Measurements from ENCODE around the gene ATP2B1.

ATP2B1 gene

DNA sequence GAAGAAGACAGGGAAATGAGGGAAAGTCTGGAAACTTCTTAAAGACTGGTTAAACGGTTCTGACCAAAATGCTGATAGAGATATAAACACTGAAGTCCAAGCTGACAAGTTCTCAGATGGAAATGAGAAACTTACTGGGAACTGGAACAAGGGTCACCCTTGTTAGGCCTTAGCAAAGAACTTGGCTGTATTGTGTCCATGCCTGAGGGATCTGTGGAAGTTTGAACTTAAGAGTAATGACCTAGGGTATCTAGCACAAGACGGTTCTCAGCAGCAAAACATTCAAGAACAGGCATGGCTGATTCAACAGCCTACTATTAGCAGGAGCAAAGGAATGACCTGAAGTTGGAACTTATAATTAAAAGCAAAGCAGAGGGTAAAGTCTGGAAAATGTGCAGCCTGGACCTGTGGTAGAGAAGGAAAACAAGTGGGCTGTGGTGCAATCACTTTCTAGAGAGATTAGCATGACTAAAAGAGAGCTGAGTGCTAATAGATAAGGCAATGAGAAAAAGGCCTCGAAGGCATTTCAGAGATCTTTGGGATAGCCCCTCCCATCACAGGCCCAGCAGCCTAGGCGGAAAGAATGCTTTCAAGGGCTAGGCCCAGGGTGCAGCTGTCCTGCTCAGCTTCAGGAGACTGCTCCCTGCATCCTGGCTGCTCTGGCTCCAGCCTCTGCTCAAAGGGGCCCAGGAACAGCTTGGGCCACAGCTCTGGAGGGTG lies 60.3 kb downstream of the ATP2B1 start:
- Histone ChIP-seq H3K27me3 (ENCODE audit: control insufficient read depth, insufficient read depth, low read length) (no peaks in the 10 kb centered on the region), H3K4me1 (ENCODE audit: control insufficient read depth, insufficient read depth, low read length) (no peaks in the 10 kb centered on the region), H3K9ac (ENCODE audit: low read depth, low read length) (no peak overlapping the region), H3K4me3 (ENCODE audit: low read depth, low read length) (no peak overlapping the region), H3K9me3 (ENCODE audit: control insufficient read depth, insufficient read depth, low read length) (no peaks in the 10 kb centered on the region), H3K36me3 (ENCODE audit: control insufficient read depth, insufficient read depth, low read length) (no peaks in the 10 kb centered on the region)

- Histone ChIP-seq H3K9me3 (ENCODE audit: control insufficient read depth, insufficient read depth, low read length) (no peaks in the 10 kb centered on the region), H3K4me1 (ENCODE audit: control insufficient read depth, insufficient read depth, low read length) (no peaks in the 10 kb centered on the region), H3K27me3 (ENCODE audit: control insufficient read depth, insufficient read depth, low read length) (no peaks in the 10 kb centered on the region), H3K4me3 (ENCODE audit: low read depth, low read length) (no peak overlapping the region), H3K9ac (ENCODE audit: low read depth, low read length) (no peak overlapping the region), H3K36me3 (ENCODE audit: control insufficient read depth, insufficient read depth, low read length) (no peaks in the 10 kb centered on the region)
Measured at GRCh38 chr12:89645434-89645833, 63.2 kb downstream of the ATP2B1 start.

- Histone ChIP-seq H3K4me3 (ENCODE audit: low read depth, low read length) (no peak overlapping the region), H3K36me3 (ENCODE audit: control insufficient read depth, insufficient read depth, low read length) (no peaks in the 10 kb centered on the region)
Measured at GRCh38 chr12:89642959-89643358, 65.7 kb downstream of the ATP2B1 start.

DNA sequence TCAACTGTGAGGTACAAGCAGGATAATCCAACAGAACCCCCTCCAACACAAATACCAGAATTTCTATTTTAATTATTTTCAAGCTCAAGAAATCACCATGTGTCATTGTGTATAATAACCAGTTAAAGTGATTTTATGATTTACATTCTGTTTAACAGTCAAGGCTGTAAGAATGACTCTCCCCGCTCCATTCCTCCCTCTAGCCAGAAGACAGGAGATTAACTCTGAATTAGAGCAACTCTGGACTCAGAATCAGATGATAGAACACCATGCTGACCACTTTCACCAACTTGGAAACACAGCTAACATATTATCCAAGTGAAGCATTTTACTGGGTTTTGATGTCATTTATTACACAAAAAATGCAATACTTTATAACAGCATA lies 71.9 kb downstream of the ATP2B1 start:
- Histone ChIP-seq H3K4me3 (ENCODE audit: low read depth, low read length) (no peak overlapping the region), H3K27me3 (ENCODE audit: control insufficient read depth, insufficient read depth, low read length) (no peaks in the 10 kb centered on the region), H3K9ac (ENCODE audit: low read depth, low read length) (no peak overlapping the region), H3K4me1 (ENCODE audit: control insufficient read depth, insufficient read depth, low read length) (no peaks in the 10 kb centered on the region), H3K36me3 (ENCODE audit: control insufficient read depth, insufficient read depth, low read length) (no peaks in the 10 kb centered on the region), H3K9me3 (ENCODE audit: control insufficient read depth, insufficient read depth, low read length) (no peaks in the 10 kb centered on the region)

More at GRCh38 chr12:89642959-89643358, 65.7 kb downstream of the ATP2B1 start:
- Histone ChIP-seq H3K4me1 (ENCODE audit: control insufficient read depth, insufficient read depth, low read length) (no peaks in the 10 kb centered on the region), H3K9me3 (ENCODE audit: control insufficient read depth, insufficient read depth, low read length) (no peaks in the 10 kb centered on the region), H3K27me3 (ENCODE audit: control insufficient read depth, insufficient read depth, low read length) (no peaks in the 10 kb centered on the region), H3K9ac (ENCODE audit: low read depth, low read length) (no peak overlapping the region)

GRCh38 chr12:89636052-89636775 lies 72.4 kb downstream of the ATP2B1 start:
- H3K27me3 ChIP-seq (ENCODE audit: control insufficient read depth, insufficient read depth, low read length) = no peaks in the 10 kb centered on the region
- H3K36me3 ChIP-seq (ENCODE audit: control insufficient read depth, insufficient read depth, low read length) = no peaks in the 10 kb centered on the region
- no peaks in the 10 kb centered on the region for H3K9me3 ChIP-seq (ENCODE audit: control insufficient read depth, insufficient read depth, low read length)
- H3K9ac ChIP-seq (ENCODE audit: low read depth, low read length) = no peak overlapping the region
- H3K4me1 ChIP-seq (ENCODE audit: control insufficient read depth, insufficient read depth, low read length) = no peaks in the 10 kb centered on the region
- no peak overlapping the region for H3K4me3 ChIP-seq (ENCODE audit: low read depth, low read length)

GRCh38 chr12:89634508-89634907 lies 74.1 kb downstream of the ATP2B1 start:
- no peak overlapping the region for H3K4me3 ChIP-seq (ENCODE audit: low read depth, low read length)
- no peaks in the 10 kb centered on the region for H3K9me3 ChIP-seq (ENCODE audit: control insufficient read depth, insufficient read depth, low read length)
- H3K4me1 ChIP-seq (ENCODE audit: control insufficient read depth, insufficient read depth, low read length) = no peaks in the 10 kb centered on the region
- no peak overlapping the region for H3K9ac ChIP-seq (ENCODE audit: low read depth, low read length)
- no peaks in the 10 kb centered on the region for H3K36me3 ChIP-seq (ENCODE audit: control insufficient read depth, insufficient read depth, low read length)
- no peaks in the 10 kb centered on the region for H3K27me3 ChIP-seq (ENCODE audit: control insufficient read depth, insufficient read depth, low read length)

GRCh38 chr12:89632778-89633177 lies 75.9 kb downstream of the ATP2B1 start:
- no peaks in the 10 kb centered on the region for H3K4me1 ChIP-seq (ENCODE audit: control insufficient read depth, insufficient read depth, low read length)
- no peaks in the 10 kb centered on the region for H3K36me3 ChIP-seq (ENCODE audit: control insufficient read depth, insufficient read depth, low read length)
- H3K4me3 ChIP-seq (ENCODE audit: low read depth, low read length) = no peak overlapping the region
- no peaks in the 10 kb centered on the region for H3K9me3 ChIP-seq (ENCODE audit: control insufficient read depth, insufficient read depth, low read length)
- H3K27me3 ChIP-seq (ENCODE audit: control insufficient read depth, insufficient read depth, low read length) = no peaks in the 10 kb centered on the region
- H3K9ac ChIP-seq (ENCODE audit: low read depth, low read length) = no peak overlapping the region

- Histone ChIP-seq H3K27me3 (ENCODE audit: control insufficient read depth, insufficient read depth, low read length) (no peaks in the 10 kb centered on the region), H3K4me1 (ENCODE audit: control insufficient read depth, insufficient read depth, low read length) (no peaks in the 10 kb centered on the region), H3K9me3 (ENCODE audit: control insufficient read depth, insufficient read depth, low read length) (no peaks in the 10 kb centered on the region), H3K9ac (ENCODE audit: low read depth, low read length) (no peak overlapping the region), H3K4me3 (ENCODE audit: low read depth, low read length) (no peak overlapping the region), H3K36me3 (ENCODE audit: control insufficient read depth, insufficient read depth, low read length) (no peaks in the 10 kb centered on the region)
Measured at GRCh38 chr12:89622115-89622514, 86.5 kb downstream of the ATP2B1 start.

- H3K9me3 ChIP-seq (ENCODE audit: control insufficient read depth, insufficient read depth, low read length) = no peaks in the 10 kb centered on the region
- H3K36me3 ChIP-seq (ENCODE audit: control insufficient read depth, insufficient read depth, low read length) = no peaks in the 10 kb centered on the region
- no peak overlapping the region for H3K4me3 ChIP-seq (ENCODE audit: low read depth, low read length)
- H3K4me1 ChIP-seq (ENCODE audit: control insufficient read depth, insufficient read depth, low read length) = no peaks in the 10 kb centered on the region
- H3K27me3 ChIP-seq (ENCODE audit: control insufficient read depth, insufficient read depth, low read length) = no peaks in the 10 kb centered on the region
- no peak overlapping the region for H3K9ac ChIP-seq (ENCODE audit: low read depth, low read length)
Measured at GRCh38 chr12:89621521-89621920, 87.1 kb downstream of the ATP2B1 start.

GRCh38 chr12:89619764-89620163 lies 88.9 kb downstream of the ATP2B1 start:
- no peaks in the 10 kb centered on the region for H3K9me3 ChIP-seq (ENCODE audit: control insufficient read depth, insufficient read depth, low read length)
- H3K4me1 ChIP-seq (ENCODE audit: control insufficient read depth, insufficient read depth, low read length) = no peaks in the 10 kb centered on the region
- no peak overlapping the region for H3K9ac ChIP-seq (ENCODE audit: low read depth, low read length)
- no peak overlapping the region for H3K4me3 ChIP-seq (ENCODE audit: low read depth, low read length)
- no peaks in the 10 kb centered on the region for H3K36me3 ChIP-seq (ENCODE audit: control insufficient read depth, insufficient read depth, low read length)
- no peaks in the 10 kb centered on the region for H3K27me3 ChIP-seq (ENCODE audit: control insufficient read depth, insufficient read depth, low read length)

DNA sequence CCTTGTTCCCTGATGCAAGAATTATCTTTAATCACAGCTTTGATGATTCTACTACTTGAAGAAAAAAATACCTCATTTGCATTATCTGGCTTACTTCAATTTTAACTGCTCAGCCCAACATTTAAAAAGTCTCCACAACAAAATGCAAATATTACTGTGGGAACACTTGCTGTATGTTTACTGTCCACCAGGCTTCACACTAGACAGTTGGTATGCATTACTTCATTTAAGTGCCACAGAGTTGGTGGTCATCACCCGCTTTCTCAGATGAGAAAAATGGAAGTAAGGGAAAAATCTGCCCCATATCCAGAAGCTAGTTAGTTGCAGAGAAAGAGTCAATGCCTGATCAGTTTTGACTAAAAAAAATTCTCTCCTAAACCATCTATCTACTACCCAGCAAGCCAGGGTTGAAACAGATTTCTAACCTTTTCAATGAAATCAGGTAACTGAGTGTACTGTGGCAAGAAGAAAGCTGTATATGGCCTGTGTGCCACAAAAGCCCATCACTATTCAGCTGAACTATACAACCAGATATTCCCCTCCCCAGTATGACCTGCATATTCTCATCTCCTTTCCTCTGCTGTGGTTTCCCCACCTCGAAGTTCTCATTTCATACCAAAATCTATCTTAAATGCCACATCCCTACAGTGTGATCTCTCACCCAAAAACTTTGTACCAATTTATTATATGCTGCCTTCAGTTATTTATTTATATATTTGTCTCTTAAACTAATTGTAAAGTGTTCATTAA lies 90.3 kb downstream of the ATP2B1 start:
- Histone ChIP-seq H3K9ac (ENCODE audit: low read depth, low read length) (no peak overlapping the region), H3K4me1 (ENCODE audit: control insufficient read depth, insufficient read depth, low read length) (no peaks in the 10 kb centered on the region), H3K4me3 (ENCODE audit: low read depth, low read length) (no peak overlapping the region), H3K9me3 (ENCODE audit: control insufficient read depth, insufficient read depth, low read length) (no peaks in the 10 kb centered on the region), H3K27me3 (ENCODE audit: control insufficient read depth, insufficient read depth, low read length) (no peaks in the 10 kb centered on the region), H3K36me3 (ENCODE audit: control insufficient read depth, insufficient read depth, low read length) (no peaks in the 10 kb centered on the region)

DNA sequence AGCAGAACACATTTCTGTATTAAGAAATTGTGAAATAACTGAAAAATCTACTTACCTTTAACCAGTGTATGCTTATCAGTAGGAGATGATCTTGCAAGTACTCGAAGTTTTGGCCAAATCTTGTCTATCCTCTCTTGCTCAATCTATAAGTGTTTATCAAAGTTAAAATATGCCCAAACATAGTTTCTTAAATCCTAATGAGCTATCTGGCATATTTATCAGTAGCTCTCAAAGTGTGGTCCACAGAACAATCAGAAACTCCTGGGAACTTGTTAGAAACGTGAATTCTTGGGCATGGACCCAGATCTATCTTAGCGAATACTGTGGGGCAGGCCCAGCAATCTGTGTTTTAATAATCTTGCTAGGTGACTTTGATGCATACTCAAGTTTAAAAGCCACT lies 98.3 kb downstream of the ATP2B1 start:
- H3K9me3 ChIP-seq (ENCODE audit: control insufficient read depth, insufficient read depth, low read length) = no peaks in the 10 kb centered on the region
- no peaks in the 10 kb centered on the region for H3K36me3 ChIP-seq (ENCODE audit: control insufficient read depth, insufficient read depth, low read length)
- no peaks in the 10 kb centered on the region for H3K4me1 ChIP-seq (ENCODE audit: control insufficient read depth, insufficient read depth, low read length)
- H3K4me3 ChIP-seq (ENCODE audit: low read depth, low read length) = no peak overlapping the region
- H3K27me3 ChIP-seq (ENCODE audit: control insufficient read depth, insufficient read depth, low read length) = no peaks in the 10 kb centered on the region
- H3K9ac ChIP-seq (ENCODE audit: low read depth, low read length) = no peak overlapping the region

Measured in iPS-15b (cell line).